ENCODE data around the gene USP8.

The USP8 gene

DNA sequence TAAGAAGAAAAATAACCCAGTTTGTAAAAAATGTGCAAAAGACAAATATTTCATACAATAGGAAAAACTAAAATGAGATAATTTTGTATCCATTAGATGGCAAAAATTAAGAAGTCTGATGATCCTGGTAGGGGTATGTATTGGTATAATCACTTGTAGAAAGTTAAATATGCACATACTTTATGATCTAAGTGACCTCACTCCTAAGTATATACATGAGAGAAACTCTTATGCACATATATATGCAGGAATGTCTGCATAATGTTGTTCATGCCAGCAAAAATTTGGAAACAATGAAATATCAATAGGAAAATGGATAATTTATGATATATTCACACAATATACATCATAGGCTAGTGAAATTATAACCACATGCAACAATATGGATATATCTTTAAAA lies 88.8 kb downstream of the USP8 start:
- no peak for DNase-seq
- intact Hi-C loops (cut with DNase I): no loop called here

- no peak for DNase-seq
- intact Hi-C loops (cut with DNase I): no loop called here
Measured at GRCh38 chr15:50519740-50520425, 95.7 kb downstream of the USP8 start.

DNA sequence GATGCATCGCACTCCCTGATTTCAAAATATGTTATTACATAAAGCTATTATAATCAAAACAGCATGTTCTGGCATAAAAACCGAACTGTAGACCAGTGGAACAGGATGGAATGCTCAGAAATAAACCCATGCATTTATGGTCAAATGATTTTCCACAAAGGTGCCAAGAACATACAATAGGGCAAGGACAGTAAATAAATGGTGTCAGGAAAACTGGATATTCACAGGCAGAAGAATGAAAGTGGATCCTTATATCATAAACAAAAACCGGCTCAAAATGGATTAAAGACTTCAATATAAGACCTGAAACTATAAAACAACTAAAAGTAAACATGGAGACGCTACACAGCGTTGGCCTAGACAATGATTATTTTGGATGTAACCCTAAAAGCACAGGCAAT lies 99.6 kb downstream of the USP8 start:
- DNase-seq: no peak
- intact Hi-C loops (cut with DNase I): no loop called here

GRCh38 chr15:50531163-50531562 lies 107.0 kb downstream of the USP8 start:
- intact Hi-C loops (cut with DNase I): no loop called here
- no peak for DNase-seq

DNA sequence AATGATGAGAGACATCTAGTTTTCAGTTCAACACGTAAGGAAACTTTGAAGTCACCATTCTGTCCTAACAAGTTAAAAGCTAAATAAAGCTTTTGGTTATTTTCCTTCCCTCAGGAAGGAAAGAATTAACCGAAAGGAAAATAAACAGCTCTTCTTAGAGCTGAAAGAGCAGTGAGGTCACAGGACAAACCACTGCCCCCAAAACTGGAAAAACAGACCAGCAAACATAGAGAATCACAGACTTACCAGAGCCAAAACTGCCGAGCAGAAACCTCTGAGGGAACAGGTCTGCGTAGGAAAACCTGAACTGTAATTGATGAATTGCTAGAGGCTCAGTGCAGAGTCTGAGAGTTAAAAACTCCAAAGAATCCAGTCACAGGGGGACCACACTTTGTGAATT lies 107.6 kb downstream of the USP8 start:
- intact Hi-C loops (cut with DNase I): no loop called here
- no peak for DNase-seq

DNA sequence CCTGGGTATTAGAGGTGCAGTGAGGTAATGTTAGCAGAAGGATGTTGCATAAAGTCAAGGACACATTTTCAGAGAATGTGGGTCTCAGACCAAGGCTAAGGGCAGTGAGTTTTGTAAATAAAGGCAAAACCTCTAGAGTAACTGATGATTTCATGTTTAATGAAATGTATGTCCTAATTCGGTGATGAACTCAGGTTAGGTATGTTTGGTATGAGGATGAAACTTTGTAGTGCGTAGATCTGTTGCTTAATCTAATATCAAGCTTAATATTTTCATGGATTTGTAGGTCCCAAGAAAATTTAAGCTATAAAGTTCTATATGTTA lies 118.6 kb downstream of the USP8 start:
- intact Hi-C loops (cut with DNase I): no loop called here
- no peak for DNase-seq

- DNase-seq: no peak
Measured at GRCh38 chr15:50543556-50543955, 119.4 kb downstream of the USP8 start.

DNA sequence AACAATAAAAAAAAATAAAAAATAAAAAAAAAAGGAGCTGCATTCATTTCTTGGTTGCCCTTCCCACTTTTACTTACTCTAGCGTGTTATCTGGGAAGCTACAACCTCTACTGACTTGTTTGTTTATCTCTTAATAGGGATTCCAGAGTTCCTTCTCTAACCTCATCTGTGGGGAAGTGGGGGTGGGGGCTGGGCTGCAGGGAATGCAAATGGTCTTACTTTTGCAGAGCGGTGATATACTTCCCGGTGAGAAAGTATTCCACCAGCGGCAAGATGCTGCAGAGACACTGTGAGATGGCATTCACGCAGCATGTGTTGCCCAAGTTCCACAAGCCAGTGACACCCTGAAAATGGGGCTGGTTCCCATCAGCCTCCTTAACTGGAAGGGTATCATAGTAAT lies 120.2 kb downstream of the USP8 start:
- intact Hi-C loops (cut with DNase I): no loop called here
- no peak for DNase-seq

More at GRCh38 chr15:50543556-50543955, 119.4 kb downstream of the USP8 start:
- intact Hi-C loops (cut with DNase I): no loop called here

GRCh38 chr15:50546566-50546965 lies 122.4 kb downstream of the USP8 start, which contains the start of gene USP50:
USP50 (minus strand) TSS chr15:50546666; CDS start chr15:50546525, 141 bp downstream.
- no peak for DNase-seq
- intact Hi-C loops (cut with DNase I): no loop called here

DNA sequence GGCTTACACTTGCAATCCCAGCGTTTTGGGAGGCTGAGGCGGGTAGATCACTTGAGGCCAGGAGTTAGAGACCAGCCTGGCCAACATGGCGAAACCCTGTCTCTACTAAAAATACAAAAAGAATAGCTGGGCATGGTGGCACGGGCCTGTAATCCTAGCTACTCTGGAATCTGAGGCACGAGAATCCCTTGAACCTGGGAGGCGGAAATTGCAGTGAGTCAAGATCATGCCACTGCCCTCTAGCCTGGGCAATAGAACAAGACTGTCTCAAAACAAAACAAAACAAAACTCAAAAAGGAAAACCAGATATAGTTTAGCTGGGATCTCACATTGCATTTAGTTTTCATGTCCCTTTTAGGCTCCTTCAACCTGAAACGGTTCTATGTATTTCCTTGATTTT lies 125.1 kb downstream of the USP8 start:
- intact Hi-C loops (cut with DNase I): no loop called here
- DNase-seq: no peak

DNA sequence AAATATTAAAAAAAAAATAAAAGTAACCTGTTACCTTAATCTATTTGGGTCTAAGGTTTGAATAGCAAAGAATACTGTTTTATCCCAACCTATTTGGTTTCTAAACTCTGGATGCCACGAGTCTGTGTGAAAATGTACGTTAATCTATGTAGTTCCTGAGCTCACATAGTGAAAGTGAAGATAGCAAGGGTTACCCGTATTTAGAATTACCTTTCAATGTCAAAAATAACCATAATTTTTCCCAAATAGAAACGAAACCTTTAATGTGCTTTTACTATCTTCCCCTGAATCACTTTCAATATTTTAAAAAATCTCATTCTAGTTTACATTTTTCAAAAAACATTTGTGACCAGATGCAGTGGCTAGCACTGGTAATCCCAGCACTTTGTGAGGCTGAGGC lies 128.0 kb downstream of the USP8 start:
- intact Hi-C loops (cut with DNase I): no loop called here
- DNase-seq: no peak

GRCh38 chr15:50556642-50557371 lies 132.6 kb downstream of the USP8 start:
- DNase-seq: no peak
- intact Hi-C loops (cut with DNase I): no loop called here

GRCh38 chr15:50558012-50558411 lies 133.8 kb downstream of the USP8 start:
- DNase-seq: no peak

DNA sequence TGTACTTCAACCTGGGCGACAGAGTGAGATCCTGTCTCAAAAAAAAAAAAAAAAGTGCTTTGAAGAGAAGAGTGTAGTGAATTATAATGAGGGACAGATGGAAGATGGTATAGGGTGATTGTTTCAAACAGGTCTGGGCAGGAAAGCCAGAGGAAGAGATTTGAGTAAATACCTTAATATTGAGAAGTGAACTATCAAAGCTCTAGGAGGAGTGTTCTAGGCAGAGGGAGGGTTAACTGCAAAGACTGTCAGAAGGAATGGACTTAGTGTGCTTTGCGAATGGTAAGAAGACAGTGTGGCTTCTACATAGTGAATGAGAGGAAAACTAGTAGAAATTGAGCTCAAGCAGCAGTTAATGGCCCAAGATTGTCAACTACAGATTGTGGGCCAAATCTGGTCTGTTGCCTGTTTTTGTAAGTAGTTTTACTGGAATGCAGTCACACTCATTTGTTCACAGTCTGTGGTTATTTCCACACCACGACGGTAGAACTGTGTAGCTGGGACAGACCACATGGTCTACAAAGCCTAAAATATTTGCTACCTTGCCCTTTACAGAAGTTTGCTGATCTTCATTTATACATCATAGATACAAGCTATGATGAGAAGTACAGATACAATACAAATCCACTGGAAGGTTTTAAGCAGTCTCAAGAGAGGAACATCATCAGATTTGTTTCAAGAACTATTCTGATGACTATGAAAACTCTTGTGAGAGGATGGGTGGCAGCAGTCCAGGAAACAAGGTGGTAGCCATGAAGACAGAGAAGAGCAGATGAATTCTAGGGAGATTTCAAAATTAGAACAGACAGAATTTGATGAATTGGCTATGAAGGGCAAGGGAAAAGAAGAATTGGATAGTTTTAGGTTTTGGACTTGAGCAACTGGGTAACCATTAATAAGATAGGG lies 138.8 kb downstream of the USP8 start:
- no peak for DNase-seq
- intact Hi-C loops (cut with DNase I): no loop called here

More at GRCh38 chr15:50558012-50558411, 133.8 kb downstream of the USP8 start:
- intact Hi-C loops (cut with DNase I): no loop called here

- intact Hi-C loops (cut with DNase I): no loop called here
- no peak for DNase-seq
Measured at GRCh38 chr15:50563756-50564155, 139.6 kb downstream of the USP8 start.

Measured in head of caudate nucleus (tissue), 42 donors.